D341Med (cell line): ENCODE measurements around the gene DCTN2.

Experiments
- DNase-seq: peaks from one replicate; pipeline ENCODE4 v3.0.0; 2012; ENCODE audit warnings: low spot score

The DCTN2 gene

DNA sequence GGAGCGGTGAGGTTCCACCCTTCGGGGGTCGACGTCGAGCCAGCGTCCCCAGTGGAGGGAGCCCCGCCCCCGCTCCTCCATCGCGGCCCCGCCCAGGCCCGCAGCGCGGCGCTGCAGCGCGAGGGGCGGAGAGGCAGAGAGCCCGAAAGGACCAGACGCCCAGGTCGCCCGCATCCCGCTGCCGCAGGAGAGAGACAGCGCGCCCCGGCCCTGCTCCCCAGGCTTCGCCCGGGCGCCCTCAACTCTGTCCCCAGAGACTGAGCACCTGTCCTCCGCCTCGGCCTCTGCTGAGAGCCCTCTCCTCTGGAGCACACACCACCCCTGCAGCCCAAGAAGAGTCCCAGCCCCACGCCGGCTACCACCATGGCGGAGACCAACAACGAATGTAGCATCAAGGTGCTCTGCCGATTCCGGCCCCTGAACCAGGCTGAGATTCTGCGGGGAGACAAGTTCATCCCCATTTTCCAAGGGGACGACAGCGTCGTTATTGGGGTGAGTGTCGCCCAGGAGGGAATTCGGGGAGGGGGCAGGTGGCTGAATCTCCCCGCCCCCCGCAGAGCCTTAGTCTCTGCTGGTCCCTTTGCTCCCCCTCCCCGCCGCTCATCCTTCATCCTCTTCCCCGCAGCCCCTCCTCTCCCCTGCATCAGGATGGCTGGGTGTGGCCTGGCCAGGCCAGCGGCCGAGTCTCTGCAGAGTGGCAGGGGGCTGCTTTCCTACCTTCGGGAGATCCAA is 3.1 kb upstream of the DCTN2 start, which contains the start of gene KIF5A:
TSS of gene KIF5A (plus strand) at position 136 of the 732 bp plus-strand sequence. CDS start at position 364, 228 bp downstream.
- DNase-seq: peak; percentile 92

GRCh38 chr12:57549203-57549908 is 2.4 kb upstream of the DCTN2 start:
- DNase-seq: no peak

- no peak for DNase-seq
Observed at GRCh38 chr12:57548488-57548887, 1.5 kb upstream of the DCTN2 start.

GRCh38 chr12:57548013-57548315 is 972 bp upstream of the DCTN2 start:
- no peak for DNase-seq

DNA sequence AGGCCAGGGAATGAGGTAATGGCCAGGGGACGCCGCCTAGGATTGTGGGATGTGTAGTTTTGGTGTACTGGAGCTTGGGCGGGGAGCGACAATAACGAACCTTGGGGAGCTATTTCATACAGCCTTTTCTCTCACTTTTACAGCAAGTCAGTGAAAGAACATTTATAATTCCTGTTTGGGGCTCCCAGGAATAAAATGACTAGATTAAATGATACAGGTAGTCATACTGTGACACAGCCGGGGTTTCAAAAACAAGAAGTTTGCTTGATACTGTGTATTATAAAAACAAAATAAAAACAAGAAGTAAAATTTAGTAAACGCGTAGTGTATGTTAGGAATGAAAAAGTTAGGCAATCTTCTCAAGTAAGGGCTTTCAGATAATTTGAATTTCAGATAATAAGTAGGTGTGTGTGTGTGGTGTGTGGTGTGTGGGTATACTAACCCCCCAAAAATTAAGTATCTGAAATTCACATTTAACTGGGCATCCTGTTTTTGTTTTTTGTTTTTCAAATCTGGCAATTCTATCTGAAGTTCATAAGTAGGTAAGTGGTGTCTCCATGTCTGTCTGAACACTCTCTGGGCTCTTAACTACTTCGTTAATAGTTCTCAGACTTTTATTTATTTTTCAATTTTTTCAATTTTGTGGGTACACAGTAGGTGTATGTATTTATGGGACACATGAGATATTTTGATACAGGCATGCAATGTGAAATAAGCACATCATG is 458 bp upstream of the DCTN2 start:
- DNase-seq: no peak

DNA sequence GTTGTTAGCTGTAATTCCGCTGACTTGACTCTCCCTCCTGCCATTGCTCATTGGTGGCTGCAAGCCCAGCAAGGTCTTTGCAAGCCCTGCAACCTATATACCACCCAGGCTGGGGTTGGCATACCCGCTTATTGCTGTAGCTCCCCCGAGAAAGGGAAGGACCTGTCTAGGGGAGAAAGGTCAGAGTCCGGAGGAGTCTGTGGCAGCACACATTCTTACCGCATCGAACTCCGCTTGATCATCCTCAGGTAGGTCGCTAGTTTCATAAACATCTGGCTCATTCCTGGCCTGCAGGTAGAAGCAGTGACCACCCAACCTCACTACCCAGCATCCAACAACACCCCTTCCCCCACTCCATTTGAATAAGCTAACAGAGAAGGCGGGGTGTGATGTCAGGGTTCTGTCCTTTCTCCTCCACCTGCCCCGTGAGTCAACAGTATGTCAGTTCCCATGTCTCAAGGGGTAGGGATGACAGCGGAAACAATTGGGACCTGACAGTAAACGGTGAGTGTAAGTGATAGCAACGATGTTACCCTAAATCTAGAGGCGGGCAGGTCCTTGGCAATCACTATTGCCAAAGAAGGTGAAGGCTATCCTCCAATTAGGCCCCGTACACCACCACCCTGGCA is 1.1 kb downstream of the DCTN2 start:
- DNase-seq: no peak

DNA sequence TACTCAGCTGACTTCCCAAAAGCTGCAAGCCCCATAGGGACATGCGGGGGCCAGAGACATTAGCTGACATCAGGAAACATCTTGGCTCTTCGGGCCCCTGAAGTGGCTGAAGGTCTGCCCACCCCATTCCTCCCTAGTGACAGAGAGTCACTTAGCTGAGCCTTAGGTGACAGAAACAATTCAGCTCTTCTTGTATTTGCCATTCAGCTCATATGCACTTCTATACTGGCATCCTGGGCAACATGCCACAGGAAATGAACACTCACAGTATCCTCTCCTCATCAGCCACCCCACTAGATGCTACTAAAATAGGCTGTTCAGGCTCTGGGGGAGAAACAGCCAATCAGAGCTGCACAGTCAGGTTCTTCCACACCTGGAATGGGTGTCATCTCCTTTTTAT is 3.4 kb downstream of the DCTN2 start:
- DNase-seq: no peak

GRCh38 chr12:57541717-57542116 is 5.3 kb downstream of the DCTN2 start:
- DNase-seq: no peak

DNA sequence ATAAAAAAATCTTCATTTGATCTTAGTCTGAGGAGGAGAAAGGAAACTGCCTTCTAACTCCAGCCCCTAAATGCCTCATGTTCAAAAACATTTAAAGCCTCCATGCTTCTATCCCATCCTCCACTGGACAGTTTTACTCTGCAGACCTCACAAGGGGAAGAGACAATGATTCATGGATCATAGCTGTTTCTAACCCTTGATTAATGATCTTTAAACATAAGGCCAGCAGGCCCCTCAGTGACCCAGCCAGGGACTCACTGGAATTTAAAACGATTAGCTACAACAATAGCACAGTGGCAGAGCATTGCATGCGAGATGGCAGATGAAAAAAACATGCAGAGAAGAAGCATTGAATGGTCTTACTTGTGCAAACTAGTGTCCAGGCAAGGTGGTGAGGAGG is 6.0 kb downstream of the DCTN2 start:
- no peak for DNase-seq

DNA sequence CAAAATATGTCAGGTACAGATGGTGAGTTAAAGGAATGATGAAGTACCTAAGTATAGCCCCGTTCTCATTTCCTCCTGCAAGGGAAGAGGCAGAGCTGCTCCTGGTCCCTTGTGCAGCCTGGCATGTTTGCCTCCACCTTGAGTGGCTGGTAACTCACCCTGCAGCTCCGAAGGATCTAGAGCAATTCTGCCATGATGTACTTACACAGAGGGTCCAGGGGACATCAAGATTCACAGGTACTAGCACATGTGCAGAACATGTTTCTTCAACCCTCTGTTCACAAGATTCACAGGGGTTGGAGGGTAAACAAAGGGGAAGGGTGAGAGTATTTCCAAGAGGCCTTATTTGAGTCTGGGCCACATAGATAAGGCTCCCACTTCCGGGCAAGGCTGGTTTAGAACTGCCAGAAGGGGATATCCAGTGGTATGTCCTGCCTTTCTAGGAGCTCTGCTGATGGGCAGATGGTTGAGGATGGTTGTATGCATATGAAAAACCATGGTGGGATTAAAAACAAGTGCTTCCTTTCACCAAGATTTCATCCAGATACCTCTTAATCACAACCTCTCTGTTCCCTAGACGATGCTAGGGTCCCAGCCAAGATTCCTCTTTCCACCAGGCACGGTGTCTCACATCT is 7.7 kb downstream of the DCTN2 start:
- DNase-seq: no peak

GRCh38 chr12:57536597-57536942 is 10.4 kb downstream of the DCTN2 start:
- no peak for DNase-seq

DNA sequence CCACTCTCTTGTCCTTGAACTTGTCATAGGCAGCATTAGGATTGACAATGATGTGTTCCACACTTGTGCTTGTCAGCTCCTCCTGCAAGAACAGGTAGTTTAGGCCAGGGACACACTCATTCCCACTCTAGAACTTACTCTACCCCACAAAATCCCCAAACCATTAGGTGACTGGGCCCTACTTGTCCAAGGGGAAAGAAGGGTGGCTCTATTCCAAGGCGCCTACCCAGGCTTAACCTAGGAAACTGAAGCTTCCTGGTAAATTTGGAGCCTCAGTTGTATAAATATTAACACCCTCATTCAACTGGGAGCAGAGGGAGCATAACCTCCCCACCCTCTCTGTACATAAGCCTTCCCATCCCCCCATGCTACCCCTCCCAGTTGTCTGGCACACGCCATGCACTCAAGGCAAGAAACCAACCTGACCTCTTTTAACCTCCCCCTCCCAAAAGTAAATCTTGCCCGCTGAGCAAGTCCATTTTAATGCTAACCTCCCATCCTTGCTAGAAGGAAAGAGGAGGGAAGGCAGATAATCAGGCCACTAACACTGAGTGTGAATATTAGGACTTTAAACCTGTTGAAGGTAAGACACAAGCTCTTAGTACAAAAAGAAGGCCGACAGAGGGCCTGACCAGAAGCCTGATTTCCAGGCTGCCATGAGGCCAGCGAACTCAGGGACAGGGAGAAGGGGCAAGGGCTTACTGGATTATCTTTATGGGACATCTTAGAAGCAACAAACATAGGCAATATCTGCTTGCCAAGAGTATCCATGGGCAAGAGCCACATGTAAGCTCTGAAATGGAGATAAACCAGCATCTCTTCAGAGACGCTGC is 11.0 kb downstream of the DCTN2 start:
- no peak for DNase-seq

- DNase-seq: no peak
Observed at GRCh38 chr12:57534991-57535543, 11.9 kb downstream of the DCTN2 start.

DNA sequence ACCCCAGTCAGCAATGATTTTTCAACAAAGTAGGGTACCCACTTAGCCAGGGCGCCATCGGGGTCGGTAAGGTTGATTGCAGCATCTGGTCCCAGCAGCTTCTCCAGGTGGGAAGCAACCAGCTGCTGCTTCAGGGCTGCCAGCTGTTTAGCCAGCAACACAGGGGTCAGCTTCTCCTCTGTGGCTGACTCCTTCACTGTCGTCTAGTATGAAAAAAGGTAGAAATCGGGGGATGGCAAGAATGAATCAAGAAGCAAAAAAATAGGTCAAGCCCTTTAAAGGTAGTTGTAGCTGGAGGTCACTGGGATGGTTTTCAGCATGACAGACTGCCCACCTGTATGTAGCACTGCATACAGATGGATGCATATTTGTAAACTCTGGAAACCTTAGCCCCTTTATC is 12.7 kb downstream of the DCTN2 start:
- no peak for DNase-seq

DNA sequence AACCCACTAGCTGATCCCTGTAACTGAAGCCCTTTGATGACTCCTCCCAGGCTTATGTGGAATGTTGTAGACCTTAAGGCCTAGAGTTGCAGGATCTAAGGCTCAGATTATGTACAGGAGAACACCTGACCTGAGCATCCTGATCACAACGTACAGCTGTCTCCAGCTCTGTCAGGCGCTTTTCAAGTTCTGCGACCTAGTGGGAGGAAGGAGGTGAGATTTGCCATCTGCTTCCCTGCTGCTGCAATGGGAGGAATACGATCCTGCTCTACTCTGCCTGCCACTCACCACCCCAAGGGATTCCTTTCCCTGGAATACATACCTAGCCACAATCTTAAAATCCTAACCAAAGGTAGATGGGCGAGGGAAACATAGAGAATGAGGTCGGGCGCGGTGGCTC is 13.9 kb downstream of the DCTN2 start:
- no peak for DNase-seq

DNA sequence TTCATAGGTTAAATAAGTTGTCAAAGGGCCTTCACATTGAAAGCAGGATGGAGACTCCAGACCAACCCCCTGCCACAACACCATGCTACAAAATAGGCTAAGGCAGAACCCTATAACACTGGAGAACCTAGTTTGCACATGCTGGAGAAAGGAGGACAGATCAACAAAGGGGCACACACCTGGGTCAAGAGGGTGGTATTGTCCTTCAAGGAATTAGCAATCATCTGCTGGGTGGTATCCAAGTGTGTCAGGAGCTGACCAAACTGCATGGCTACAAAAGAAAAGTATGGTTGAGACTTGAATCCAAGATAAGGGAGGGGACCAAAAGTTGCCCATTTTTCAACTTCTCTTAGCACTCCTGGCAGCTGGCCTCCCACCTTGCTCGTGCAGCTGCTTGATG is 15.2 kb downstream of the DCTN2 start:
- no peak for DNase-seq

- no peak for DNase-seq
Observed at GRCh38 chr12:57530396-57531142, 16.4 kb downstream of the DCTN2 start.

DNA sequence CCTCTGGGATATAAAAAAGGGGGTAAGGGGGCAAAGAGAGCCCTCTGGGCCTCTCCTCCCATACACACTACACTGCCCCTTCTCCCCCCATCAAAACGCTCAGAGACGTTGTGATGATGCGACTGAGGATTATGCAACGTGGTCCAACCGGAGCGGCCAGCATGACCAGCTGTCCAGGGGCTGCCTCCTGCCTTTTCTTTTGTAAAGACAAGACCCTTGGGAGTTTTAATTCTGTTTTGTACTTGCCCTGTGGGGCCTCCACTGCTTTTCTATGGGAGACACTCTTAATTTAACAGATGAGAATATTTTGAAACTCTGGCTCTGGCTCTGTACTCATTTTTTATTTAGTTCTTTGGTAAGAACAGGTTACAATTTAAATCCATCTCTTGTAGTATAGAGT is 17.2 kb downstream of the DCTN2 start:
- no peak for DNase-seq

DNA sequence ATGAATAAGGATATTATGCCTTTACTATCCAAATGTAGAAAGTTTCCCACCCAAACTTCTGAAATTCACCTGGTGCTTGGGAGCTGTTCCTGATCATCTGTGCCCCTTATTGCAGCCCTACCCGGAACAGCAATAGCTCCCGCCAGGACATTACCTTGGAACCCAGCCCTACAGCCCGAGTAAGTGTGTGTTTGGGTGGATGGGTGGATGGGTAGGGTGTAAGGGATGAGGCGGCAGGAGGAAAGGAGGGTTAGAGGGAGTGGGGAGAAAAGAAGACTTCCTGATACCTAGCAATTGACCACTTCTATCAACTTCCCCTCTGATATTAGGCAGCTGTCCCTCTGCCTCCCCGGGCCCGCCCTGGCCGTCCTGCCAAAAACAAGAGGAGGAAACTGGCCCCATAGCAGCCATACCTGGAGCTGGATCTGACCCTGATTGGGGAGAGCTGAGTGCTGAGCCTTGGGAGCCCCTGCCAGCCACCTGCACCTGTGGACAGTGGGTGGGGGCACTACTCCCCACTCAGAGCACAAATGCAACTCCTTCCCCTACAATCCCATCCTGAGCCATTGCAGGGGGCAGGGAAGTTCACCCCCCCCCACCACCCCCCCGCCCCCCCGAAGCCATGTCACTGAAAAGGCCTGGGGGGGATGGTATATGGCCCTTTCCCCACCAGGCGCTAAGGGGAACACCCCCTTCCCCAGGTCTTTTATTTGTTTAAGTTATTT is 18.0 kb downstream of the DCTN2 start:
- no peak for DNase-seq

- DNase-seq: no peak
Observed at GRCh38 chr12:57528176-57528575, 18.8 kb downstream of the DCTN2 start.
